ENCODE data around the gene LDLRAD2.

The LDLRAD2 gene

DNA sequence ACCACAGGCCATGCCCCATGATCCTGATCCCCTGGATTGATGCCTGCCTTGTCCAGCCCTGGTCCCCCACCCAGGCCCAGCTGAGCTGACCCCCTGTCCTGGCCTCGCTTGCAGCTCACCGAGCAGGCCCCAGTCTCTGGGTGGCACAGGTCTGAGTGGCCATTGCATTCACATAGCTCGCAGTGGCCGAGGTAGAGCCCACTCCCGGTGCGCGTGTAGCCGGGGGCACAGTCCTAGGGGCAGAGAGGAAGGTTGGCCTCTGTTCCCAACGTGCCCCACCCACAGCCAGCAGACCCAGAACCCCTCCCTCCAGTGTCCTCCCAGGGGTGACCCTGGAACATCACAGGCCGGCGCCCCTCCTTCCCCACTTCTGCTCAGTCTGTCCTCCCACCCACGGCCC is 51.9 kb downstream of the LDLRAD2 start:
- DNase-seq = no peak

DNA sequence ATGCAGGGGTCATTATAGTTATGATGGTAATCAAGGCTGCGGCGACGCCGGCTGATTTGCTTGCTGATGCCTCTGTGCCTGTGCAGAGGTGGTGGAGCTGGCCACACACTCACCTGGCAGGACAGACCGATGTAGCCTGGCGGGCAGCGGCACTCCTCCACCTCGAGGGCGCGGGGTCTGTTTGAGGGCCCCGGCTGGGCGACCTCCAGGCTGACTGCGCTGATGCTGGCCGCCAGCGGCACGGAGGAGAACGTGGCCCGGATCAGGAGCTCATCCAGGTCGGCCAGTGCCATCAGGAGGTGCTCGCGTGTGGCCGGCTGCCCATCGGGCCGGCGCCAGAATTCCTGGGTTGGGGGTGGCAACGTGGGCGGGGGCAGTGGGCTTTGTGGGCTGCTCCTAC is 52.7 kb downstream of the LDLRAD2 start:
- no peak for DNase-seq

- no peak for DNase-seq
Observed at GRCh38 chr1:21865609-21865942, 53.5 kb downstream of the LDLRAD2 start.

- peak in 2 of 4 experiments; percentile 3 to 7 for DNase-seq
Observed at GRCh38 chr1:21865943-21866706, 54.1 kb downstream of the LDLRAD2 start.

GRCh38 chr1:21866707-21867043 is 54.6 kb downstream of the LDLRAD2 start:
- no peak for DNase-seq

DNA sequence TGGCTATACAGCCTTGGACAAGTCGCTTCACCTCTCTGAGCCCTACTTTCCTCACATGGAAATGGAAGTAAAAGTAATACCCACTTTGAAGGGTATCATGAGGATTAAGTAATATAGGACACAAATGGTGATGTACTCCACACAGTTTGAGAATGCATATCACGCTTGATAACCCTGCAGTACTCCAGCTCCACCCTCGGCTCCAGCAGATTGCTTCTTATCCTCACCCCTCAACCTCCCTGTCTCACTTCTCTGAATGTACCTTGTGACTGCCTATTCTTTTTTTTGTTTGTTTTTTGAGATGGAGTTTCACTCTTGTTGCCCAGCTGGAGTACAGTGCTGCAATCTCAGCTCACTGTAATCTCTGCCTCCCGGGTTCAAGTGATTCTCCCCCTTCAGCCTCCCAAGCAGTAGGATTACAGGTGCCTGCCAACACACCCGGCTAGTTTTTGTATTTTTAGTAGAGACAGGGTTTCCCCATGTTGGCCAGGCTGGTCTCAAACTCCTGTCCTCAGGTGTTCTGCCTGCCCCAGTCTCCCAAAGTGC is 55.5 kb downstream of the LDLRAD2 start:
- DNase-seq = no peak

- no peak for DNase-seq
Observed at GRCh38 chr1:21868482-21868881, 56.4 kb downstream of the LDLRAD2 start.

GRCh38 chr1:21868941-21869454 is 56.9 kb downstream of the LDLRAD2 start:
- DNase-seq = no peak

GRCh38 chr1:21869620-21870121 is 57.6 kb downstream of the LDLRAD2 start:
- no peak for DNase-seq

- no peak for DNase-seq
Observed at GRCh38 chr1:21870611-21871010, 58.5 kb downstream of the LDLRAD2 start.

DNA sequence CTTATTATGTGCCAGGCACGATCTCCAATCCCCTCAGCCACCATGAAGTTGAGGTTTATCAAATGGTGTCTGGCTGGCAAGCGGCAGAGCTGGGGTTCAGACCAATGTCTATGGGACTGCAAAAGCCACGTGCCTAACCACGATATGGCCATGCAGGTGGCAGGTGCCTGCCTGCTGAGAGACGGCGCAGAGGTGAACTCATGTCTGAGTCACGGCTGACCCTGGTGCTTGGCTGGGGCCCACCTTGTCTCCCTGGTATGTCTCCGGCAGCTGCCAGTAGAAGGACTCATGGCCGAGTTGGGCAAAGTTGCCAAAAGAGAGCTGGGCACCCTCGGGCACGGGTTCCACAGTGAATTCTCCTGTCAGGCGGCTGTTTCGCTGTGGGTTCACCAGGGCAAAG is 59.9 kb downstream of the LDLRAD2 start:
- DNase-seq = no peak

DNA sequence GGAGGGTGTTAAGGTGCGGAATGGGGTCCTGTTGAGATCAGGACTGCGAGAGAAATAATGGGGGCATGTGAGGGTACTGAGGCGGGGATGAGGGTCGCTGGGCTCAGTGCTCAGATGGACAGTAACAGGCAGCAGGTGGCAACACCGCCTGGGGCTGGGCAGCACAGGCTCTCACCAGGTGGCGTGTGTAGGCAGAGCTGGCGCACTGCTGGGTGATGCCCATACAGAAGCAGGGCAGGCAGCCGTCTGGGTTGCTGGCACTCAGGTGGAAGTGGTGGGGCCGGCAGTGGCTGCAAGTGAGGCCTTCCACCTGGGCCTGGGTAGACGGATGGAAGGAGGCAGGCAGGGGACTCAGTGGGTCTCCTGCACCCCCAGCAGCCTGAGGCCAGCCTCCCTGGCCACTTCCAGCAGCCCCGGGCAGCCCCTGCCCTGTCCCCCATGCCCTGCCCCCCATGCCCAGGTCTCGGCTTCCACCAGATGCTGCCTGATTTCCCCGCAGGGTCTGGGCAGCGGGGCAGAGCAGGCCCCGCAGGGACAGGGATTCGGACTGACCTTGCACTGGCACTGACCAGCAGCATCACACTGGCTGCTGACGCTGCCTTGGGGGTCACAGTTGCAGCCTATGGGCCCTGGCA is 60.5 kb downstream of the LDLRAD2 start:
- no peak for DNase-seq

DNA sequence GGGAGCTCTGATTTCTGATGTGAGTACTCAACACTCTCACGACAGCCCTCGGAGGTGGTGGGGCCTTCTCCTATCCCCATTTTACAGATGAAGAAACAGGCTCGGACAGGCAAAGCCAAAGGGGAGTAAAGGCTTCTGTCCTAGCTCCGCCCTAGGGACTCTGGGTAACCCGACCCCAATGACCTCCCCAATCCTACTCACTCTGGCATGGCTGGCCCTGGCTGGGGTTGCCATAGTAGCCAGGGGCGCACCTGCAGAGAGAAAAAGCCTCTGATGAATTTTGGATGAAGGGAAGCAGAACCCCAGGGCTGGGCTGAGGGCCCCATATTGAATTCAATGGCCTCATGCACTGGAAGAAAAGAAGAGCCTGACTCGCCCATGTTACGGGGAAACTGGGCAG is 61.1 kb downstream of the LDLRAD2 start:
- DNase-seq = no peak

DNA sequence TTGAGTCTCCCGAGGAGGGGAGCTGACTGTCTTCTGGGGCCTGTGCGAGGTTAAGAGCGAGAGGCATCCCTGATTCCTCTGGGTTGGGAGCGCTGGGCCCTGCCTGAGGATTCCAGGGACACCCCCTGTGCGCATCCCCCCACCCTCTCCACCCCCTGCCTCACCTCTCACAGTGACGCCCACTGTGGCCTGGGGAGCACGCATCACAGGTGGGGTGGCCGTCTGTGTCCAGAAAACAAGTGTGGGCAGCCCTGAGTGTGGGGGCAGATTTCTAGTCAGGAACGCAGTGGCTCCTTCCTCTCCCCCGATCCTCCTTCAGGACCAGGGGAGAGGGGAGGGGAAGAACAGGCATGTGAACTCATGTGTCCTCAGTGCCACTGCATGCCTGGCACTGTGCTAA is 61.7 kb downstream of the LDLRAD2 start:
- no peak for DNase-seq

GRCh38 chr1:21874328-21874727 is 62.3 kb downstream of the LDLRAD2 start:
- DNase-seq = no peak
